ENCODE data around the gene POM121C.
"Not testable (repeated sequence)": the region's sequence is repeated elsewhere in the genome, so short reads cannot be mapped to it uniquely, and the experiment has no call there.

Gene POM121C

DNA sequence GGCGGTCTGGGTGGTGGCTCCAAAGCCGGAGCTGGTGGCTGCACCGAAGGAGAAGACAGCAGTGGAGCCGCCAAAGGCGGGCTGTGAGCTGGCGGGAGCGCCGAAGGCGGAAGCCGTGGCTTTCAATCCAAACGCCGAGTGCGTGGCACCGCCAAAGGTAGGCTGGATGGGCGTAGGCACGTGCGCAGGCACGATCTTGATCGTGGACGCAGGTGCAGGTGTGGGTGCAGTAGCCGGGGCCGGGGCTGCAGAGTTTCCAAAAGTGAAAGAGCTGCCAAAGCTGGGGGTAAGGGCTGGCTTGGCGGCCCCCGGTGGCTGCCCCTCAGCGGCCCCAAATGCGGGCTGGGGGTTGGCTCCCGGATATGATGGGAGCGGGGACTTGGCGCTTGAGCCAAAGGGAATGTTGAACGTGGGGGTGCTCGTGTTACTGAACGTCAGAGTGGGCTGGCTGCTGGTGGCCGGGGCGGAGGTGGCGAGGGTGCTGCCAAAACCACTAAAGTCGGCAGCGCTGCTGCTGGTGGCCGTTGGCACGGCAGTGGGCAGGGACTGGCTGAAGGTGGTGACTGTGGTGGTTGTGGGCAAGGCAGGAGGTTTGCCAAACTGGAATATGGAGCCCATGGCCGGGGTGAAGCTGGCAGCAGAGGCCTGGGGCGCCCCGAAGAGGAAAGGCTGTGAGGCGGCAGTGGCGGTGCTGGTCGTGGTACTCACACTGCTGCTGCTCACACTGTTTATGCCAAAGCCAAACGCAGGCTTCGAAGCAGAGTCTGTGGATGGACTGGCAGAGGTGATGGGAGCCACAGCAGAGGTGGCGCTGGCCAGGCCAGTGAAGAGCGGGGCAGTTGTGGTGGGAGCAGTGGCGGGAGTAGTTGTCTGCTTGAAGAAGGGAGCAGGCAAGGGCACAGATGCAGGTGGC is 64.0 kb downstream of the POM121C start:
- DNase-seq, result not testable (repeated sequence)

DNA sequence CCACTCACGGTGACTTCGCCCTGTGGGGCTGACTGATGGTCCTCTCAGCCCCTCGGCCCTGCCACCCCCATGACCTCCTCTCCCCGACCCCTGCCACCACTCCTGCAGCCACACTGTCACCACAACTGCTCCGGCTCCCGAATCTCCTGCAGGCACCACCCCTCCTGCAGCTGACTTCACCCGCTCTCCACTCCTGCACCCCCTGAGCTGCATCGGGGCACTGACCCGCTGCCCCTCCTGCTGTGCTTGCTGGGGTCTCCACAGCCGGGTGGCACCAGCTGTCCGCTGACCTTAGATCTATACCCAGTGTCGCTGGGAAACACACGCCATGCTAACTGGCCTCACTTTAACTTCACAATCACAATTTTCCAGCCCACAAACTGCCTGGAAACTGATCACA is 65.9 kb downstream of the POM121C start:
- not testable (repeated sequence) for DNase-seq

GRCh38 chr7:75419693-75420092 is 66.4 kb downstream of the POM121C start:
- DNase-seq, result not testable (repeated sequence)

DNA sequence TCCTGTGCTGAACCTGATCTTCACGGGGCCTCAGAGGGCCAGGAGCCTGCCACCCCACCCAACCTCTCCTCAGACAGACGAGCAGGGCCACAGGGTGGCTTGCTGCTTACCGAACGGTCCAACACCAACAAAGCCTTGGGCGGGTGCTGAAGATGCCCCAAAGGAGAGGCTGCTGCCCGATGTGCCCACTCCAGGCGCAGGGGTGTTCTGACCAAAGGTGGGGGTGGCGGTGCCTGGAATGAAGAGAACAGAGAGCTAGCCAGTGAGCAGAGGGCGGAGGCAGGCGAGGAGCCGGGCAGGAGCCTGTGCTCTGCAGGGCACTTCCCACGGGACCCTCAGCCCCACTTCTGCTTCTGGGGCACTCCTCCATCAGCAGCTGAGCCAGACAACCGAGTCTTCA is 66.9 kb downstream of the POM121C start:
- not testable (repeated sequence) for DNase-seq

DNA sequence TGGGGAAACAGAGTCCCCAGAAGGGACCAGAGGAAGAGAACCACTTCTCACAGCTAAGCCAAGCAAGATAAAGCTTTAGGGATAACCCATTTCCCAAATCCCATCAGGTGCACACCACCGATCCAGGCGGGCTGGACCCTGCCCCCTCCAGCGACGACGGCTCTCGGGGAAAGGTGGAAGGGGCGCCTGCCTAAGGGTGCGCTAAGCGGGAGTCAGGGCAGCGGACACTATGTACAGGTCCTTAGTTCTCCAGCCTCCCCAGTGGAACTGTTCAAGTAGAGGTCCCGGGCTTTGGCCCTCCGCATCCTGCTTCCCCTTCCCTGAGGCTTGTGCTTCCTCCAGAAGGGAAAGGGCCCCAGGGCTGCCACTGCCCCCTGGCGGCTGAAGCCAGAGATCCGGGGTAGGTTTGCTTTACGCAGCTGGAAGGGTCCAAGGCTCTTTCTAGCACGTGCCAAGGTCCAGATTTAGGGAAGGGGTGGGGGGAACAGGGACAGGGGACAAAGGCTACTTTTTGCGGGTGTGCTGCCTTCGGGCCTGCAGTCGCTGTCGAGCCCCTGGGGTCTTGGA is 67.7 kb downstream of the POM121C start:
- DNase-seq, result not testable (repeated sequence)

DNA sequence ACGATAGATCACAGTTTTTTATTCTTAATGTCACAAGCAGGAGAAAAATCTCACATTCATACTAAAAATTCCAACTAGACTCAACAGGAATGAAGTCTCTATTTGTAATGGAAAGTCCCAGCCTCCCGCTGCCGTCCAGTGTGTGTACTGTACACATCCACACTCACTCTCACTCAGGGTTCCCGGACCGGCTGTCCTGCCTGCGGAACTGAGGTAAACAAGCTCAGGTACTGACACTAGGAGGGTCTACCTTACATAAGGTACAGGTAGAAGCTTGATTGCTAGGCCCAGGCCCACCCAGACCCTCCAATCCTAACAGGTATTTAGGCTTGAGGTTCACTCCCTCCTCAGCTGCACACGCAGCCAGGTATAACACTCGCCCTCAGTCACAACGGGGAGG is 69.3 kb downstream of the POM121C start:
- not testable (repeated sequence) for DNase-seq

GRCh38 chr7:75415829-75416373 is 70.2 kb downstream of the POM121C start:
- not testable (repeated sequence) for DNase-seq

DNA sequence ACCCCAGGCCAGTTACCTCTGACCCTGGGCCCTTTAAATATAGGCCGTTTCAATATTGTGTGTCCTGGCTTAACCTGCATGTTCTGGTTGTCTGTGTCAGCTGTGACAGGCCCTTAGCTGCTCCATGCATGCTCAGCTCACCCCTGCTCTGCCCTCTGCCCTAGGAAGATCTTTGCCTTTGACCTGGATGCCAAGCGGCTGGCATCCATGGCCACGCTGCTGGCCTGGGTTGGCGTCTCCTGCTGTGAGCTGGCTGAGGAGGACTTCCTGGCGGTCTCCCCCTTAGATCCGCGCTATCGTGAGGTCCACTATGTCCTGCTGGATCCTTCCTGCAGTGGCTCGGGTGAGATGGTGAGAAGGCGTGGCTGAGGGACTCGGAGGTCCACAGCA is 70.7 kb downstream of the POM121C start:
- DNase-seq, result not testable (repeated sequence)

- not testable (repeated sequence) for DNase-seq
Measured at GRCh38 chr7:75414708-75415427, 71.2 kb downstream of the POM121C start.

- DNase-seq, result not testable (repeated sequence)
Measured at GRCh38 chr7:75414204-75414603, 71.9 kb downstream of the POM121C start.

DNA sequence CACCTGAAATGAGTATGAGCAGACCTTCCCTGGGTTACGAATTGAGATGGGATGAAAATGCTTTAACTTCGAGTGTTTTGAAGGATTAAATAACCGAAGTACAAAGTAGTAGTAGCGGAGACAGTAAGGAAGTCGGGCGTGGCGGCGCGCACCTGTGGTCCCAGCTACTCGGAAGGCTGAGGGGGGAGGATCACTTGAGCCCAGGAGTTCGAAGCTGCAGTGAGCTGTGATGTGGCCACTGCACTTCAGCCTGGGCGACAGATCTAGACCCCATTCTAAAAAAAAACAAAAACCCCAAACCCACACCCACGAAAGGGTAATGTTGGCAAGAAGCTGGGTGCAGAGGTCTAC is 75.3 kb downstream of the POM121C start:
- not testable (repeated sequence) for DNase-seq

GRCh38 chr7:75409880-75410822 is 75.9 kb downstream of the POM121C start:
- DNase-seq, result not testable (repeated sequence)

- not testable (repeated sequence) for DNase-seq
Measured at GRCh38 chr7:75404663-75405062, 81.4 kb downstream of the POM121C start.

DNA sequence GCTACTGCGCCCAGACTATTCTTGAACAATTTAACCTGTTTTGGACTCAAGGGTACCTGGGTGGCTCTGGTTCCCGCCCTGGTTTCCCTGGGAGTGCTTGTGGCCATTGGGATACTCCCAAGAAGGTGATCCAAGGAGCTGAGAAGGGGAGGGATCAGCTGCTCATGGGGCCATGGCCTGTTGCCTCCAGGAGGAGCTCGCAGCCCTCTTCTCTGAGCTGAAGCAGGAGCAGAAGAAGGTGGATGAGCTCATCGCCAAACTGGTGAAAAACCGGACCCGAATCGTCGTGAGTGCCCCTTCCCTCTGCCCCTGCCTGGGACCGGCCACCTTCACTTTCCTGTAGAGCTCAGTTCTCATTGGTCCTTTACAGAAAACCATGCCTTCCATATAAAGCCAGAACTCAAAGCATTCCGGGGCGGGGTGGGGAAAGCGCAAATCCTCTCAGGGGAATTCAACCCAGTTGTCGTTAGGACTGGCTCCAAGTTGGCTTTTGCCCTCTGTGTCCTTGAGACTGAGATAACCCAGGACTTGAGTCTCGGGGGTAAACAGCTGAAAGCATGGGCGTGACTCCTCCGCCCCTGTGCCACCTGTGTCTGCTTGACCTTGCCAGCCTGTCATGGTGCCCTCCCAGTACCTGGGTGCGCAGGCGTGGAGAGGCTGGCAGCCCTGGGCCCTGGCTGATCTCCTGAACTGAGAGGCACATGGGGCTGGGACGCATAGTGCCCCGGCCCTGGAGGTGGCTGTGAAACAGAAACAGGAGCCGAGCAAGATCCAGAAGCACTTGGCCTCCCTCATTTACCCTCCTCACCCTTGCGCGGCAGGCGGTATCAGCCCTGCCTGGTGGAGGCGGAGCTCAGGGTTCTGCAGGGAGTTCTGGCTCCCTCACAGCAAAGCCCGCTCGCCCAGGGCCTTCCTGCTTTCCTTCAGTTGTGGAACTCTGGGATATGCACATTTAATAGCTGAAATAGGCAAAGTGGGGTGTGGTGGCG is 82.3 kb downstream of the POM121C start:
- not testable (repeated sequence) for DNase-seq

DNA sequence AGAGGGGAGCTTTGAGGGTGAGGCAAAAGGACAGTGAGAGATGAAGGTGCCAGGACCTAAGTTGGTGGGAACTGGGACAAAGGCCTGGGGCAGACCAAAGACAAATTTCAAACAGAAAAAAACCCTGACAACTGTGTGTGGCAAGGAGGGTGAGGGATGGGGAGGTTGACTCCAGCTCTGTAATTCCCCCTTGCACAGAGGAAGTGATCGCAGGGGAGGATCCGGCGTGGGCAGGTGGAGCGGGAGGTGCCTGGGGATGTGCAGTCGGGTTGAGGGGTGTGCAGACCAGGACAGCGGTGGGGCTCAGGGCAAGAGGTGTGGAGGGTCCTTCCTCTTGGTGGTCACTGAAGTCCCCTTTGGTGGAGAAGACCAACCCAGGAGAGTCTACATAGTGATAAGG is 85.5 kb downstream of the POM121C start:
- not testable (repeated sequence) for DNase-seq

DNA sequence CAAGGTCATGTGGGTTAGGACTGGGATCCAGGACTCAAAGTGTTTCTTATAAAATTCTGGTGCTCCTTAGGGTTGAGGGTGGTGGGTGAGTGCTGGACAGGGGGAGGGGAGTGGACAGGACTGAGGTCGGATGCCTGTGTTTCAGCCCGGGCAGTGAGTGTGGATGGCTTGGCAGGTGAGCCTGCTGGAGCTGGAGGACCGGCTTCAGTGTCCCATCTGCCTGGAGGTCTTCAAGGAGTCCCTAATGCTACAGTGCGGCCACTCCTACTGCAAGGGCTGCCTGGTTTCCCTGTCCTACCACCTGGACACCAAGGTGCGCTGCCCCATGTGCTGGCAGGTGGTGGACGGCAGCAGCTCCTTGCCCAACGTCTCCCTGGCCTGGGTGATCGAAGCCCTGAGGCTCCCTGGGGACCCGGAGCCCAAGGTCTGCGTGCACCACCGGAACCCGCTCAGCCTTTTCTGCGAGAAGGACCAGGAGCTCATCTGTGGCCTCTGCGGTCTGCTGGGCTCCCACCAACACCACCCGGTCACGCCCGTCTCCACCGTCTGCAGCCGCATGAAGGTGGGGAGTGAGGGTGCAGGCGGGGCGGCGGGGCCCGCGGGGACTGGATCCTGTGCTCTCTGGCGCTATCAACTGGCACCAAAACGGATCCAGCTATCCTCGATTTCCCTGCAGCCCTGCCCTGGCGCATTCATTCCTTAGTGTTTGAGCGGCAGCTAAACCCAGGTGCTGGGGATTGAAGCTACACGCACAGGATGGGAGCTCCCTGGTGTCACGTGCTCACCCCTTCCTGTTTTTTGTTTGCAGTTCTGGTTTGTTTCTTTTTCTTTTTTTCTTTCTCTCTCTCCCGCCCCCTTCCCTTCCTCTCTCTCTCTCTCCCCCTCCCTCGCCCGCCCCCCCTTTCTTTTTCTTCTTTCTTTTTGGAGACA is 87.1 kb downstream of the POM121C start:
- not testable (repeated sequence) for DNase-seq

GRCh38 chr7:75397865-75398264 is 88.2 kb downstream of the POM121C start:
- DNase-seq, result not testable (repeated sequence)

GRCh38 chr7:75395329-75395728 is 90.8 kb downstream of the POM121C start, which contains the start of gene TRIM73:
Gene TRIM73, plus strand, starts transcription at chr7:75395629. Its CDS starts 3,305 bp downstream, at chr7:75398934.
- DNase-seq, result not testable (repeated sequence)

- DNase-seq, result not testable (repeated sequence)
Measured at GRCh38 chr7:75393194-75393593, 92.9 kb downstream of the POM121C start.

Data from hematopoietic multipotent progenitor cell treated with erythropoietin and hydrocortisone succinate and interleukin-3 and kit ligand, for 4 days (in vitro differentiated cells).